ENCODE results near the gene STK35. TPM values are rescaled to one million over a fixed set of nuclear protein-coding genes. Genes with fewer than 3 reads are reported as not detected.

Gene STK35
- total RNA-seq, 3 donors from 2014 or later (not counting 1 experiment from before 2014, with no cell fraction given): 18.7 to 24.5 (median 21.9) TPM

GRCh38 chr20:2093159-2093781, 8.4 kb upstream of the STK35 start:
- peaks cover 40 to 48% of the 10 kb centered on the region in 2 donors for H3K27me3 Mint-ChIP-seq (ENCODE audit: low read depth in 2 of 2)
- intact Hi-C loops (cut with micrococcal nuclease): no loop called here
- WGBS (ENCODE audit: insufficient coverage): no CpG with 5 or more reads among the region's 4 CpGs
- no peaks in the 10 kb centered on the region for H3K9me3 ChIP-seq (ENCODE audit: control insufficient read depth, insufficient read depth, low read length)
- no peak overlapping the region for H3K4me3 ChIP-seq (ENCODE audit: low read length)
- peak; percentile 23 for TF ChIP-seq CTCF (IDR thresholded peaks at IDR 0.05)
- no peaks in the 10 kb centered on the region for H3K4me1 ChIP-seq (ENCODE audit: control insufficient read depth, insufficient read depth, low read length)
- H3K27me3 ChIP-seq (ENCODE audit: control insufficient read depth, insufficient read depth, low read length): peaks cover 13% of the 10 kb centered on the region
- peak in 2 of 3 donors; percentile 44 to 61 for ATAC-seq
- H3K36me3 Mint-ChIP-seq: no peaks in the 10 kb centered on the region
- H3K36me3 ChIP-seq (ENCODE audit: control insufficient read depth, insufficient read depth, low read length): no peaks in the 10 kb centered on the region
- H3K27ac Mint-ChIP-seq: no peak overlapping the region
- DNase-seq: peak in 1 of 2 donors; percentile 54
- H3K9me3 Mint-ChIP-seq: no peaks in the 10 kb centered on the region
- no peak overlapping the region for H3K4me3 Mint-ChIP-seq
- H3K4me1 Mint-ChIP-seq: no peaks in the 10 kb centered on the region
- H3K27ac ChIP-seq (ENCODE audit: low read length): no peak overlapping the region

- Mint-ChIP-seq H3K4me1 (no peaks in the 10 kb centered on the region), H3K36me3 (no peaks in the 10 kb centered on the region), H3K4me3 (no peak overlapping the region), H3K27ac (no peak overlapping the region), H3K27me3 (ENCODE audit: low read depth in 2 of 2) (peaks cover 34 to 41% of the 10 kb centered on the region in 2 donors), H3K9me3 (no peaks in the 10 kb centered on the region)
- no peak overlapping the region for H3K4me3 ChIP-seq (ENCODE audit: low read length)
- H3K4me1 ChIP-seq (ENCODE audit: control insufficient read depth, insufficient read depth, low read length): no peaks in the 10 kb centered on the region
- no peak overlapping the region for H3K27ac ChIP-seq (ENCODE audit: low read length)
- peaks cover 9% of the 10 kb centered on the region for H3K27me3 ChIP-seq (ENCODE audit: control insufficient read depth, insufficient read depth, low read length)
- no peaks in the 10 kb centered on the region for H3K36me3 ChIP-seq (ENCODE audit: control insufficient read depth, insufficient read depth, low read length)
- intact Hi-C loops (cut with micrococcal nuclease): no loop called here
- no peaks in the 10 kb centered on the region for H3K9me3 ChIP-seq (ENCODE audit: control insufficient read depth, insufficient read depth, low read length)
- DNase-seq: no peak
- 55% methylated on average over 7 of the region's 8 CpGs for WGBS (ENCODE audit: insufficient coverage)
- no peak for ATAC-seq
- no peak for TF ChIP-seq CTCF (IDR thresholded peaks at IDR 0.05)
Observed at GRCh38 chr20:2093883-2094282, 7.7 kb upstream of the STK35 start.

GRCh38 chr20:2101865-2102584, 398 bp downstream of the STK35 start:
- Mint-ChIP-seq H3K4me1 (peaks cover 42 to 43% of the 10 kb centered on the region in 2 donors), H3K4me3 (peak overlapping the region; percentile 92), H3K36me3 (no peaks in the 10 kb centered on the region), H3K27me3 (ENCODE audit: low read depth in 2 of 2) (no peaks in the 10 kb centered on the region), H3K9me3 (no peaks in the 10 kb centered on the region), H3K27ac (peak overlapping the region; percentile 96 to 97)
- DNase-seq (peak; percentile 86 to 94), ATAC-seq (peak; percentile 79 to 90 (median 81))
- under 1% methylated on average over 64 of the region's 64 CpGs for WGBS (ENCODE audit: insufficient coverage)
- no peak for TF ChIP-seq CTCF (IDR thresholded peaks at IDR 0.05)
- H3K9me3 ChIP-seq (ENCODE audit: control insufficient read depth, insufficient read depth, low read length): no peaks in the 10 kb centered on the region
- peaks cover 29% of the 10 kb centered on the region for H3K4me1 ChIP-seq (ENCODE audit: control insufficient read depth, insufficient read depth, low read length)
- peak overlapping the region; percentile 100 for H3K27ac ChIP-seq (ENCODE audit: low read length)
- H3K36me3 ChIP-seq (ENCODE audit: control insufficient read depth, insufficient read depth, low read length): peaks cover 7% of the 10 kb centered on the region
- H3K27me3 ChIP-seq (ENCODE audit: control insufficient read depth, insufficient read depth, low read length): no peaks in the 10 kb centered on the region
- H3K4me3 ChIP-seq (ENCODE audit: low read length): peak overlapping the region; percentile 76
- intact Hi-C loops (cut with micrococcal nuclease): no loop called here
